T1000 (cell line): ENCODE data around the gene GGT5.
A peak's percentile ranks its signal among the peaks of the same experiment; 100 is the strongest.
"Not testable (repeated sequence)": the region's sequence is repeated elsewhere in the genome, so short reads cannot be mapped to it uniquely, and the experiment has no call there.

ENCODE experiments used
- DNase-seq: peaks from one replicate; lab custom pipeline; 2025; ENCODE audit warnings: mixed read lengths; lab: John Stamatoyannopoulos, UW

GGT5 gene

DNA sequence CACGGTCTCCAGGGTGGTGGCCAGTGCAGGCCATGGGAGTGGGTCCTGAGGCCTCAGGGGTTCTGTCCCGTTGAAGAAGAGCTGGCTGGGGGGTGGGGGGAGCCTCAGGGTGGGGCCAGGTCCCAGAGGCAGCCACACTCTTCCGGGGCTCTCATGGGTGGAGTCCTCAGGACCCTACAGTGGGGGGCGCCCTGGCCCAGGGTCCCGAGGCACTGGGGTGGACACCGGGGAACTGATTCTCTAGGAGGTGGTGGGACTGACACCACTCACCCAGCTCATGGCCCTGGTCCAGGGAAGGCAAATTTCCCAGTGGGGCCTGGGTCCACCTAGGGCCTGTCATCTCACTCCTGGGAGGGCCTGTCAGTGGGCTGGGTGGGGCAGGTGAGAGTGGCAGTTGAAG, 12.8 kb downstream of the GGT5 start:
- DNase-seq: no peak

DNA sequence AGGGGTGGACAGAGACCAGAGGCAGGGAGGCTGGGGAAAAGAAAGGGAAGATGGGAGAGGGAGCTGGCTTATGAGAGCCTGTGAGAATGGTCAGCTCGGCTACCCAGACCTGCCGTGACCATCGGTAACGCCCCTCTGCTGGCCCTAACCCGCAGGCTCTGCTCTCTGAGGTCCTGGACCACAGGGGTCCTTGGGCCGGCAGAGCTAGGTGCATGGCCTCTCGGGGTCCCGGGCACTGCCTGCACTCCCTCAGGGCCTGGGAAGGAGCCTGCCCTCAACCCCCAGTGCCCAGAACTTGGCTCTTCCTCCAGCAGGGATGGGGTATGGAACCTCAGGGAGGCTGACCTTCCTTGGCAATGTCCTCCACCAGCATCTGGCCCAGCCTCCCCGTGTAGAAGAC, 13.2 kb downstream of the GGT5 start:
- no peak for DNase-seq

DNA sequence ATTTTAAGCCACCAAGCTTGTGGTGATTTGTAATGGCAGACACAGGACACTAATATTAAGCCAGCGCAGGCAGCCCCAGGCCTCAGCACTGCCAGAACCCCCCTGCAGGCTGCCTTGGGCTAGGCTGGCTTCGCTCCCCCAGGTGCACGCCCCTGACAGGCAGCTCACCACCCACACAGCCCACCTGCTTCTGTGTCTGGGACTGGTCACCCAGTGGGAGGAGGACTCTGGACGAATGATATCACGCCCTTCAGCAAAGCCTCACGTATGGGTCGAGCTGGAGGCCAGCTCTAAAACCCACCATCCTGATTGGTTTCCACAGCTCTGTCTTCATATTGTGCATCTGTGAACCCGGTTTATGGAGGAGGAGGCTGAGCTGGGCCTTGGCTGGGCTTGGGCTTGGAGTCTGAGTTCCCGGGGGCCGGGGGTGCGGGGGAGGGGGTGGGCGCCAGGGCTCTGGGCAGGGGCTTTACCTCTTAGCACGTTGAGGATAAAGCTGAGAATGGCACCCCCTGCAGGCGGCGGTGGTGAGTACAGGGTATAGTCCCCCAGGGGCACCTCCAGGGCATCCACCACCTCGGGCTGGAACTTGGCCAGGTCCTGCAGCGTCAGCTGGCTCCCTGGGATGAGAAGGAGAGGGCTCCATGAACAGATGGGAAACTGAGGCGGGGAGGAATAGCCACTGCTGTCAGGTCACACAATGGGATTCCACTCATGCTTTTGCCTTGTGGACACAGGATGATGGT, 13.8 kb downstream of the GGT5 start:
- no peak for DNase-seq

DNA sequence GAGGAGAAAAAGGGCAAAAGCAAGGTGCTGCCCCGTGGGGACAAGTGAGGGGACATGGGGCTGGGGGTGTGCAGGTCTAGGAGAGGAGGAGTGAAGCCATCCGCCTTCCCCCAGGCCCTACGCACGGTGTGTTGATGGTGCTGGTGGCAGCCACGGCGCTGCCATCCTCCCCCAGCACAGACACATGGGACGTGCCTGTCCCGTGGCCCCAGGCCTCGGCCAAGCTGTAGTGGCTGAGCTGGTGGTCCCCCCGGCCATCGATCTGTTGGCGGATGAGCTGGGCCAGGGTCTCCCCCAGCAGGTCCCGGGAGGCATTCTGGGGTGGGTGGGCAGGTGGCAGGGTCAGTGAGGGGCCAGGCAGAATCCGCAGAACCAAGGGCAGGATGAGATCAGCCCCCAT, 18.9 kb downstream of the GGT5 start:
- DNase-seq: no peak

DNA sequence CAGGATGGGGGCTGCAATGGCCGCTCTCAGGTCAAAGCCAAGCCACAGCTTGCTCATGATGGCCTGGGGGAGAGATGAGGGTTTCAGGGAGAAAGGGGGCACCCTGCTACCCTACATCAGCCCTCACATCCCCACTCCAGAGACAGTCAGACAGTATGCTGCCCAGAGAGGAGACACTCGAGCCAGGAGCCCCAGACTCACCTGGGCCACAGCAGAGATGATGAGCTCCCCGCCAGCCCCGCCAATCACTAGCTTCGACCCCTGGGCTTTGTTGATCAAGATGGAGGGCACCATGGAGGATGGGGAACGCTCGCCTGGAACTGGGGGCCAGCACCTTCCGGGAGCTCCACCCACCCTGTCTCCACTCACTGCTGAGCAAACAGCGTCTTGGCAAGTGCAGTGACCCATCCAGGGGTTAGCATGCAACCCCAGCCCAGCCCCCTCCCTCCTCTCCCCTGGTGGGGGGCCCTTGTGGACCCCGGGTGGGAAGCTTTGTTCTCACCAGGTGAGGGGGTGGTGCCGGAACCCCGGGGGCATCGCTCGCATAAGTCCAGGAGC, 19.8 kb downstream of the GGT5 start:
- no peak for DNase-seq

DNA sequence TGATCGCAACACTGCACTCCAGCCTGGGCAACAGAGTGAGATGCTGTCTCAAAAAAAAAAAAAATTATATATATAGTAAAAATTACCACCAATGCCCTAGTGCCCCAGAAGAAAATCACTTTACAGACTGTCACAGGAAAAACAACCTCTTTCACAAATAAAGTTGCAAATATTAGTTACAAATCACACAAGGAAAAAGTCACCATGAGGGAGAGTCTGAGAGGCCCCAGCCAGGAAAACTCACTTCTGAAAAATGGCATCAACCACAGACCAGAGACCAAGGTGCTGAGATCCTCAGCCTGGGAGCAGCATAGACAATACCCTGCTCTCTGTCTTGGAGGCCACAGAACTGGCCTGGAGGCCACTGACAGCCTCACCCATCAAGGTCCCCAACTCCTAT, 20.4 kb downstream of the GGT5 start:
- DNase-seq: no peak

DNA sequence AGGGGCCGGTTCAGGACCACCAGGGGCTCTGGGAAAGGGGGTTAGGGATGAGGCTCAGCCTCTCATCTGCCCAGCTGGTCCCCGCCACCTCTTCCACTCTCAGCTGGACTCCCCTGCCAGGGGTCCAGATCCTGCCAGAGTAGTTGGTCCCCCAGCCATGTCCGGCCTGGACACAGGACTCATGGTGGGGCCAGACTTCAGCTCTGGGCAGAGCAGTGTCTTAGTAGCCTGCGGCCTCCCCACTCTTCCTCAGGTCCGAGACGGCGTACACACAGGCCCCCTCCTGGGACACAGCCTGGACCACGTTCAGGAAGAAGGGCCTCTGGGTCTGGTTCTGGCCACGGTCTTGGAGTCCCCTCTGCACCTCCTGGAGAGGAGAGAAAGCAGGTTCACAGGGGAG, 25.1 kb downstream of the GGT5 start:
- no peak for DNase-seq

DNA sequence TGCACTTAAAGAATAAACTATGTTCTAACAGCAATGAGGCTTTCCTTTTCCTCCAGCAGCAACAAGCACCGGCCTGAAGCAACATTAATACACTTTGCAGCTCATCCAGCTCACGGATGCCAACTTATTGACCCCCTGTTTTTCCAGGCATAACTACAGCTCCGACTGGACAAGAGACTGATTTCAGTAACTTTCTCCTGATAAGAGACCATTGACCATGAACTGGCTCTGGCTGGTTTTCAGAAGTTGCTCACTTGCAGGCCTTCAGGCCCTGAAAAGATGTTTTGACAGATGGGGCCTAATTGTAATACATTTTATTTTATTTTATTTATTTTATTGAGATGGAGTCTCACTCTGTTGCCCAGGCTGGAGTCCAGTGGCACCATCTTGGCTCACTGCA, 27.5 kb downstream of the GGT5 start:
- no peak for DNase-seq

DNA sequence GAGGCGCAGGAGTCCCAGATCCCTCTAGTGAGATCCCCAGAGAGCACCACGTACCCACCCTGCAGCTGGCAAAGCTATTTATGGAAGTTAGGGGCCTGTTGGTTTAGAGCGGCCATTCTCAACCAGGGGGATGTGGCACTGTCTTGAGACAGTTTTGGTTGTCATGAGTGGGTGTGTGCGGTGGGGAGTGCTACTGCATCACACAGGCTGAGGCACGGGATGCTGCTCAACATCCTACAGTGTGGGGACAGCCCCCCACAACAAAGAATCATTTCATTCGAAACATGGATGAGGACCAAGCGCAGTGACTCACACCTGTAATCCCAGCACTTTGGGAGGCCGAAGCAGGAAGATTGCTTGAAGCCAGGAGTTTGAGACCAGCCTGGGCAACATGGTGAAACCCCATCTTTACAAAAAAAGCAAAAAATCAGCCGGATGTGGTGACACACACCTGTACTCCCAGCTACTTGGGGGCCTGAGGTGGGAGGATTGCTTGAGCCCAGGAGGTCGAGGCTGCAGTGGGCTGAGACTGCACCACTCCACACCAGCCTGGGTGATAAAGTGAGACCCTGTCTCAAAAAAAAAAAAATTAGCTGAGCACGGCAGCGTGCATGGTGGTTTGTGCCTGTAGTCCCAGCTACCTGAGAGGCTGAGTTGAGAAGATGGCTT, 28.2 kb downstream of the GGT5 start:
- no peak for DNase-seq

DNA sequence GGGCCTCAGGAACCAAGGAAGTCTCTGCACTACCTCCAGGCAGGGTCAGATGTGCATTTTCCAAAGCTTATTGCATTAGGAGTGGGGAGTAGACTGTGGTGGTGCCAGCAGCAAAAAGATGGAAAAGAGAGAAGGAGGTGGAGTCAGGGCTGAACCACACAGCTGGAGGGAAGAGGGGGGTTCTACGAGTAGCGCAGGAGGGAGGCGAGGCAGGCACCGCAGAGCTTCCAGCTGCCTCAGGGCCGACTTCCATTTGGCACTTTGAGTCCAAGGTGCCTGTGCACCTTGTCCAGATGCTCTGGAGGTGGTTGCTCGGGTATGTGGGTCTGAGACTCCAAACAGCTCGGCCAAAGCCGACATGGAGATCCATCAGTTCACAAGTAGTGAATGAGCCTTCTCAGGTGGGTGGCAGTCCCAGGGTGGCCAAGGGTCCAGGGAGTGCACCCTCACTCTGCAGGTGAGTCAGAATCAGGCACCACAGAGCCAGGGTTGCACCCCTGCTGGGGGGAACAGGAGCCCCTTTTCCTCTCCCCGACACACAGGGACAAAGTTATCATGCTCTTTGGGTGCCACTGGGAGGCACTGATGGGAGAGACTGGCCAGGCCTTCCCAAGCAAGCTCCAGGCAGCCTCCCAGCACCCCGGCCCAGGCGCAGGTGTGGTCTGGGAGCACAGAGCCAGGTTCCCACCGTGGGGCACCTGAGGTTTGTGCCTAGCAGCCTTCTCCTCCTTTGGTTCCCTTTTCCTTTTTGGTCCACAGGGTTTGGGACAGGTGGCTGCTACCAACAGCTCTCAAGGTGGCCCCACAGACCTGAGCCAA, 30.2 kb downstream of the GGT5 start:
- no peak for DNase-seq

DNA sequence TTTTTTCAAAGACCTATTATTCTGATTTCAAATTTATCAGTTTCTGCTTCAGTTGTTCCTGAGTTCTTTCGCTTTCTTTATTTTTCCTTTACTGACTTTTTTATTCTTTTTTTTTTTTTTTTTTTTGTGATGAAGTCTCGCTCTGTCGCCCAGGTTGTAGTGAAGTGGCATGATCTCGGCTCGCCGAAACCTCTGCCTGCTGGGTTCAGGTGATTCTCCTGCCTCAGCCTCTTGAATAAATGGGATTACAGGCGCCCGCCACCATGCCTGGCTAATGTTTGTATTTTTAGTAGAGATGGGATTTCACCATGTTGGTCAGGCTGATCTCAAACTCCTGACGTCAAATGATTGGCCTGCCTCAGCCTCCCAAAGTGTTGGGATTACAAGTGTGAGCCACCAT, 31.8 kb downstream of the GGT5 start:
- DNase-seq: not testable (repeated sequence)

DNA sequence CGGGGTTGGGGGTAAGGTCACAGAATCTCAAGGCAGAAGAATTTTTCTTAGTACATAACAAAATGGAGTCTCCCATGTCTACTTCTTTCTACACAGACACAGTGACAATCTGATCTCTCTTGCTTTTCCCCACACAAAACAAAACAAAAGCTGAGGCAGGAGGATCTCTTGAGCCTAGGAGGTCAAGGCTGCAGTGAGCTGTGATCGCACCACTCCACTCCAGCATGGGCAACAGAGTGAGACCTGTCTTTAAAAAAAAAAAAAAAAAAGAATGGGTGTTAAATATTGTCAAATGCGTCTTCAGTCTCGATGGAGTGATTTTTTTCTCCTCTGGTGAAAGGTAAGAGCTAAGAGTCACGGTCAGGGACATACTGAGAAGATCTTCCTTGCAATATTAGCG, 33.2 kb downstream of the GGT5 start:
- DNase-seq: not testable (repeated sequence)

DNA sequence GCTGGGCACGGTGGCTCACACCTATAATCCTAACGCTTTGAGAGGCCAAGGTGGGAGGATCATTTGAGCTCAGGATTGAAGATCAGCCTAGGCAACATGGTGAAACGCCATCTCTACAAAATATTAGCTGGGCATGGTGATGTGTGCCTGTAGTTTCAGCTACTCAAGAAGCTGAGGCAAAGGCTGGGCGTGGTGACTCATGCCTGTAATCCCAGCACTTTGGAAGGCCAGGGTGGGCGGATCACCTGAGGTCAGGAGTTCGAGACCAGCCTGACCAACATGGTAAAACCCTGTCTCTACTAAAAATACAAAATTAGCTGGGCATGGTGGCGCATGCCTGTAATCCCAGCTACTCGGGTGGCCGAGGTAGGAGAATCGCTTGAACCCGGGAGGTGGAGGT, 34.5 kb downstream of the GGT5 start:
- not testable (repeated sequence) for DNase-seq

DNA sequence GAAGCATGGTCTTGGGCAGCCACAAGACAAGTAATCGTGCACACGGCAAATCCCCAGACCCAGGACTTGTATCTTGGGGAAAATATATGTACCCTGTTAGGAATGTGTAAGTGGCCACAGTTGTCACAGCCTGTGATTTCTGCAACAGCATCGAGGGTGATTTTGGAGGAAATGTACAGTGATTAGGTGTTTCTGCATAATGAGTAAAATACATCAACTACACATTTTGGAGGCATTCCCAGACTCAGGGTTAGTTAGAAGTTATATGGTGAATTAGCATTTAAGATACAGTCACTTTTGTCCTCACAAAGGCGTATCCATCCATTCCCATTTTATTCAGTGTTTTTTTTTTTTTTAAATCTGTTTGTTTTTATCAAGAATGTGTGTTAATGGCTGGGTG, 35.2 kb downstream of the GGT5 start:
- no peak for DNase-seq

DNA sequence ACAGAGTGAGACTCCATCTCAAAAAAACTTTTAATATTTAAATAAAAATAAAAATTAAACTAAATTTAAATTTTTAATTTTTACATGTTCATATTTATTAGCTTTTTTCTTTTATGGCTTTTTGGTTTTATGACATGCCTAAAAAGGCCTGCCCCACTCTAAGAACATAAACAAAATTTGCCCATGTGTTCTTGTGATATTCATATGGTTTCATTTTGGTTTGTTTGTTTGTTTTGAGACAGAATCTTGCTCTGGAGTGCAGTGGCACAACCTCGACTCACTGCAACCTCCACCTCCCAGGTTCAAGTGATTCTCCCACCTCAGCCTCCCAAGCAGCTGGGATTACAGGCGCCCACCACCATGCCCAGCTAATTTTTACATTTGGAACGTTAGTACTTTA, 35.9 kb downstream of the GGT5 start:
- no peak for DNase-seq

DNA sequence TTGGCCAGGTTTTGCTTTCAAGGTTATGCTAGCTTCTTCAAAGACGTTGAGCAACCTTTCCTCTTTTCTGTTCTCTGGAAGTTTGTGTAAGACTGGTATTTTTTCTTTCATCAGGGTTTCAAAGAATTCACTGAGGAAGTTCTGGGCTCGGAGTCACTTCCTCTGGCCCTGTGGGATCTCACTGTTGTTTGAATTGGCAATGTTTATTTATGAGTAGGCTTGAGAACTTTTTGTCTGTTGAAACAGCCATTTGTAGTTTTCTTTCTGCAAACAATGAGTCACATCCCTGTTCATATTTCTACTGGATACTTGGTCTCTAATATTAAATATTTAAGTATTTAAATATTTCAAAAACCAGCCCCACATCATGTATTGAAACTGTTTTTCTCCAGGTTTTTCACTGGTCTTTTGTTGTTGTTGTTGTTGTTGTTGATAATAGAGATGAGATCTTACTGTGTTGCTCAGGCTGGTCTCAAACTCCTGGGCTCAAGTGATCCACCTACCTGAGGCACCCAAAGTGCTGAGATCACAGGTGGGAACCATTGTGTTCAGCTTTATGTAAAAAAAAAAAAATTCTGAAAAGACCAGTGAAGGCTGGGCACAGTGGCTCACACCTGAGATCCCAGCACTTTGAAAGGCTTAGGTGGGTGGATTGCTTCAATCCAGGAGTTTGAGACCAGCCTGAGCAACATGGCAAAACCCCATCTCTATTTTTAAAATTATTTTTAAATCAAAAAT, 36.7 kb downstream of the GGT5 start:
- DNase-seq: peak; percentile 37

DNA sequence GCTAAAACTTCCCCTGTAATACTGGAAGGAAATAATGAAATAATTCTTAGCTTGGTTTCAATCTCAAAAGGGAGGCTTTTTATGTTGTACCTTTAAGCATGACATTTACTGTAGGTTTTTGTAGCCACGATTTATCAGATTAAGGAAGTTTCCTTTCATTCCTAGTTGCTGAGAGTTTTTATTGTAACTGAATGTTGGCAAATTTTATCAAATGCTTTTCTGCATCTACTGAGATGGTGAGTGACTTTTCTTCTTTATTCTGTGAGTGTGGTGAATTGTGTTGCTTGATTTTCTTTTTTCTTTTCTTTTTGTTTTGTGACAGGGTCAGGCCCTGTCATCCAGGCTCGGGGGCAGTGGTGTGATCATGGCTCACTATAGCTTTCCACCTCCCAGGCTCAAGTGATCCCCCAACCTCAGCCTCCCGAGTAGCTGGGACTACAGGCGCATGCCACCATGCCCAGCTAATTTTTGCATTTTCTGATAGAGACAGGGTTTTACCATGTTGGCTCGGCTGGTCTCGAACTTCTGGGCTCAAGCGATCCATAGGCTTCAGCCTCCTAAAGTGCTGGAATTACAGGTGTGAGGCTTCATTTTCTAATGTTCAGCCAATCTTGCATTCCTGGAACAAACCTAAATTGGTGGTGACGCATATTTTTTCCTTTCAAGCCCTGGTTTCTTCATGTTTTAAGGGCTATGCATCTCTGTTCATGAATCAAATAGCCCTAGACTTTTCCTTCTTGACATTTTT, 37.4 kb downstream of the GGT5 start:
- no peak for DNase-seq

DNA sequence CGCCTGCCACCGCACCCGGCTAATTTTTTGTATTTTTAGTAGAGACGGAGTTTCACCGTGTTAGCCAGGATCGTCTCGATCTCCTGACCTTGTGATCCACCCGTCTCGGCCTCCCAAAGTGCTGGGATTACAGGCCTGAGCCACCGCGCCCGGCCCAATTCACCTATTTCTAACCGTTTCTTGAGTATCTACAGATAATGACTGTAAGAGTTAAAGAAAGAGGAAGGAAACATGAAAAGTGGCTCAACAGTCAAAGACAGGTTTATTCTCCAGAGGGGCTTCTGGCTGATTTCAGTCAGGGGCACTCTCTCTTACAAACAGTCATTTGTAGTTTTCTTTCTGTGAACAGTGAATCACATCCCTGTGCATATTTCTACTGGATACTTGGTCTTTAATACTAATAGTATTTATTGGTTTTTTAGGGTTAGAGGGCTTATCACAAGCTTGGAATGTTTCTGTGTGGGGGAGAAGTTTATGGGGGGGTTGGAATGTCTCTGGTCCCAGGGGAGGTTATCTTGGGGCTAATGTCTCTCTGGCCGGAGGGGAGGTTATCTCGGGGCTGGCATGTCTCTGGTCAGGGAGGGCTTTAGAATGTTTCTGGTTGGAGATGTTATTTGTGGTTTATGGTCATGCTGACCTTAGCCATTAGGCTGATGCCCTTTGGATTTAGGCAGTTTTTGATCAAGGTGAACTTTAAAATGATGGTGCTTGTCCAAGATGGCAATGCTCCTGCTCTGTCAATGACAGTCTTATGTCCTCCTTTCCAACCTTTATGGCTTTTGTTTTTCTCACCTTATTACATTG, 38.2 kb downstream of the GGT5 start:
- peak; percentile 34 for DNase-seq

DNA sequence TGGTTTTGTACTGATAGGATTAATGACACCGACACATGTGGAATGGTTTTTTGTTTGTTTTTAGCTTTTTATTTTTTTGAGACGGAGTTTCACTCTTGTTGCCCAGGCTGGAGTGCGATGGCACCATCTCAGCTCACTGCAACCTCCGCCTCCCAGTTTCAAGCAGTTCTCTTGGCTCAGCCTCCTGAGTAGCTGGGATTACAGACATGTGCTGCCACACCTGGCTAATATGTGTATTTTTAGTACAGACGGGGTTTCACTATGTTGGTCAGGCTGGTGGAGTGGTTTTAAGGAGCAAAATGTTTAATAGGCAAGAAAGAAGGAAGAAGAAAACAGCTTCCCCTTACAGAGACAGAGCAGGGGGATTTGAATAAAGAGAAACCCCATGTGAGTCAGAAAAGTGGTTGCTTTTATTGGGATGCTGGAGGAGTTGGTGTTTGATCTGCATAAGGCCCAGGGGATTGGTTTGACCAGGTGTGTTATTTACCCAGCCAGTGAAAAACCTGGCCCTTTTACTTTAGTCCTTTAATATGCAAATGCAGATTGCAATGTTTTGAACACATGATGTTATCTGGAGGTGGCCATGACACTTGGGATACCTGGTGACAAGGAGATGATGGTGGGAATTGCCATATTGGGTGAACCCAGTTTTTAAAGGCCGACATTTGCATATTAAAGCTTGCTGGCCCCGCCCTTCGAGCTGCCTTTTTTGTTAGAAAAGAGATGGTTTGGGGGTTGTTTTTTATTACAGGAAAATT, 39.3 kb downstream of the GGT5 start:
- DNase-seq: no peak

DNA sequence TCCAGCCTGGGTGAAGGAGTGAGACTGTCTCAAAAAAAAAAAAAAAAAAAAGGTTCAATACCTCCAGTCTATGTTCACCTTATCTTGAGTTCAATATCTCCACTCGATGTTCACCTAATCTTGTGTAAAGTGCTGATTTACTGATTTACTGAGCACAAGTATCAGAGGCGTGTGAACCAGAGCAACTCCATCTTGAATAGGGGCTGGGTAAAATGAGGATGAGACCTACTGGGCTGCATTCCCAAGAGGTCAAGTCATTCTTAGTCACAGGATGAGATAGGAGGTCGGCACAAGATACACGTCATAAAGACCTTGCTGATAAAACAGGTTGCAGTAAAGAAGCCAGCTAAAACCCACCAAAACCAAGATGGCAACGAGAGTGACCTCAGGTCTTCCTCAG, 41.0 kb downstream of the GGT5 start:
- DNase-seq: not testable (repeated sequence)
